Measurements from ENCODE around the gene PARD6B. TPM values are rescaled to one million over a fixed set of nuclear protein-coding genes. Genes with fewer than 3 reads are reported as not detected.

Gene PARD6B
- total and polyA plus RNA-seq, 2 experiments from 2014 or later, result 14.6 to 41.0 TPM

DNA sequence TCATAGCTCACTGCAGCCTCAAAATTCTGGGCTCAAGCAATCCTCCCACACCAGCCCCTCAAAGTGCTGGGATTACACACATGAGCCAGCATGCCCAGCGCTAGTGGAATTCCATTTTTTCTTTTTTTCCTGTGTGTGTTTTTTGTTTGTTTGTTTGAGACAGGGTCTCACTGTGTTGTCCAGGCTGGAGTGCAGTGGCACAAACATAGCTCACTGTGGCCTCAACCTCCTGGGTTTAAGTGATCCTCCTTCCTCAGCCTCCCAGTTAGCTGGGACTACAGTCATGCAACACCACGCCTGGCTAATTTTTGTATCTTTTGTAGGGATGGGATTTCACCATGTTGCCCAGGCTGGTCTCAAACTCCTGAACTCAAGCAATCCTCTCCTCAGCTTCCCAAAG is 14.1 kb upstream of the PARD6B start:
- Histone ChIP-seq H3K4me1 (ENCODE audit: insufficient read depth) (no peaks in the 10 kb centered on the region), H3K27ac (no peak overlapping the region), H2AFZ (no peak overlapping the region), H4K20me1 (ENCODE audit: insufficient read depth, poor library complexity, severe bottlenecking) (no peaks in the 10 kb centered on the region), H3K4me2 (no peak overlapping the region), H3K79me2 (no peaks in the 10 kb centered on the region), H3K27me3 (no peaks in the 10 kb centered on the region), H3K9me3 (ENCODE audit: low read depth) (no peaks in the 10 kb centered on the region), H3K9me2 (replicated peaks; ENCODE audit: insufficient read depth) (no peaks in the 10 kb centered on the region), H3K36me3 (replicated peaks; ENCODE audit: insufficient read depth, low read depth) (no peaks in the 10 kb centered on the region), H3K4me3 (no peak overlapping the region)
- 50% methylated on average over 2 of the region's 2 CpGs for WGBS (ENCODE audit: low lambda C conversion rate, missing lambda C conversion rate)
- TF ChIP-seq EZH2 (IDR thresholded peaks at IDR 0.05; ENCODE audit: borderline replicate concordance), result no peak
- no peak for DNase-seq (ENCODE audit: low spot score)

- Histone ChIP-seq H3K27ac (no peak overlapping the region), H3K4me2 (no peak overlapping the region), H3K4me1 (ENCODE audit: insufficient read depth) (no peaks in the 10 kb centered on the region), H3K36me3 (replicated peaks; ENCODE audit: insufficient read depth, low read depth) (no peaks in the 10 kb centered on the region), H2AFZ (no peak overlapping the region), H3K79me2 (no peaks in the 10 kb centered on the region), H3K9me3 (ENCODE audit: low read depth) (no peaks in the 10 kb centered on the region), H3K9me2 (replicated peaks; ENCODE audit: insufficient read depth) (no peaks in the 10 kb centered on the region), H3K4me3 (no peak overlapping the region), H4K20me1 (ENCODE audit: insufficient read depth, poor library complexity, severe bottlenecking) (no peaks in the 10 kb centered on the region), H3K27me3 (no peaks in the 10 kb centered on the region)
- no peak for DNase-seq (ENCODE audit: low spot score)
- TF ChIP-seq EZH2 (IDR thresholded peaks at IDR 0.05; ENCODE audit: borderline replicate concordance) (no peak), CTCF (IDR thresholded peaks at IDR 0.05; ENCODE audit: poor library complexity) (no peak), EZH2phosphoT487 (IDR thresholded peaks at IDR 0.05; ENCODE audit: low read depth, severe bottlenecking, unreplicated experiment) (no peak)
- 51% methylated on average over 13 of the region's 13 CpGs for WGBS (ENCODE audit: low lambda C conversion rate, missing lambda C conversion rate)
Measured at GRCh38 chr20:50717974-50718761, 13.2 kb upstream of the PARD6B start.

DNA sequence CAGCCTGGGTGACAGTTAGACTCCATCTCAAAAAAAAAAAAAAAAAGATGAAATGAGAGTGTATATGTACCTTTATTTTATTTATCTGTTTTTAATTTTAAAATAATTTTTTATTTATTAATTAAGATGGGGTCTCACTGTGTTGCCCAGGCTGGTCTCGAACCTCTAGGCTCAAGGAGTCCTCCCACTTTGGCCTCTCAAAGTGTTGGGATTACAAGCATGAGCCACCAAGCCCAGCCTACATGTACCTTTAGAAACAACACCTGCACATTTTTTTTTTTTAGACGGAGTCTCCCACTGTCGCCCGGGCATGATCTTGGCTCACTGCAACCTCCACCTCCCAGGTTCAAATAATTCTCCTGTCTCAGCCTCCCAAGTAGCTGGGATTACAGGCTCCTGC is 12.1 kb upstream of the PARD6B start:
- 94% methylated on average over 4 of the region's 4 CpGs for WGBS (ENCODE audit: low lambda C conversion rate, missing lambda C conversion rate)

More for the DNA sequence above, 12.1 kb upstream of the PARD6B start:
- Histone ChIP-seq H3K9me3 (ENCODE audit: low read depth) (no peaks in the 10 kb centered on the region), H4K20me1 (ENCODE audit: insufficient read depth, poor library complexity, severe bottlenecking) (no peaks in the 10 kb centered on the region), H3K27ac (no peak overlapping the region), H3K9me2 (replicated peaks; ENCODE audit: insufficient read depth) (no peaks in the 10 kb centered on the region), H3K4me2 (no peak overlapping the region), H3K4me3 (no peak overlapping the region), H3K36me3 (replicated peaks; ENCODE audit: insufficient read depth, low read depth) (no peaks in the 10 kb centered on the region), H3K27me3 (no peaks in the 10 kb centered on the region), H3K4me1 (ENCODE audit: insufficient read depth) (peaks cover 3% of the 10 kb centered on the region), H2AFZ (no peak overlapping the region), H3K79me2 (no peaks in the 10 kb centered on the region)
- no peak for DNase-seq (ENCODE audit: low spot score)
- TF ChIP-seq EZH2 (IDR thresholded peaks at IDR 0.05; ENCODE audit: borderline replicate concordance), result no peak
- no peak for TF ChIP-seq EZH2phosphoT487 (IDR thresholded peaks at IDR 0.05; ENCODE audit: low read depth, severe bottlenecking, unreplicated experiment)
- TF ChIP-seq CTCF (IDR thresholded peaks at IDR 0.05; ENCODE audit: poor library complexity), result no peak
